H9 (cell line): ENCODE results near the gene RIT2. TPM values are rescaled to one million over a fixed set of nuclear protein-coding genes. Genes with fewer than 3 reads are reported as not detected.
A peak's percentile ranks its signal among the peaks of the same experiment; 100 is the strongest.
"Not testable (repeated sequence)": the region's sequence is repeated elsewhere in the genome, so short reads cannot be mapped to it uniquely, and the experiment has no call there.

Experiments used
- DNase-seq: peaks from one replicate; pipeline ENCODE4 v3.0.0-alpha.2; 2017
- H2AFZ ChIP-seq: one replicate; pipeline ENCODE4 v1.6.1; 2013; ENCODE audit warnings: mild to moderate bottlenecking, low read length, control low read depth, moderate library complexity
- H2AK5ac ChIP-seq: 2 replicates; pipeline ENCODE4 v1.6.1; 2013; ENCODE audit warnings: low read length, control low read depth, mixed read lengths; ENCODE audit not compliant: insufficient read length
- H2BK120ac ChIP-seq: one replicate; pipeline ENCODE4 v1.6.1; 2013; ENCODE audit warnings: low read depth, mild to moderate bottlenecking, low read length, control low read depth, inconsistent platforms; ENCODE audit not compliant: poor library complexity, severe bottlenecking
- H2BK12ac ChIP-seq: 2 replicates; pipeline ENCODE4 v1.6.1; 2013; ENCODE audit warnings: low read length, control low read depth, mixed read lengths, low read depth; ENCODE audit not compliant: insufficient read length
- H2BK15ac ChIP-seq: 2 replicates; pipeline ENCODE4 v1.6.1; 2013; ENCODE audit warnings: low read depth, low read length, control low read depth
- H2BK20ac ChIP-seq: one replicate; pipeline ENCODE4 v1.6.1; 2013; ENCODE audit warnings: low read depth, mild to moderate bottlenecking, low read length, control low read depth, inconsistent platforms; ENCODE audit not compliant: poor library complexity, severe bottlenecking
- H2BK5ac ChIP-seq: 2 replicates; pipeline ENCODE4 v1.6.1; 2013; ENCODE audit warnings: low read length, control low read depth, mixed read lengths; ENCODE audit not compliant: insufficient read length
- H3K14ac ChIP-seq: 2 replicates; pipeline ENCODE4 v1.6.1; 2013; ENCODE audit warnings: low read length, control low read depth; ENCODE audit not compliant: insufficient read depth
- H3K18ac ChIP-seq: 2 replicates; pipeline ENCODE4 v1.6.1; 2013; ENCODE audit warnings: low read depth, mild to moderate bottlenecking, mixed read lengths, low read length, control low read depth; ENCODE audit not compliant: insufficient read length
- H3K23ac ChIP-seq: 2 replicates; pipeline ENCODE4 v1.6.1; 2013; ENCODE audit warnings: low read length, control low read depth, mixed read lengths, low read depth; ENCODE audit not compliant: insufficient read length
- H3K23me2 ChIP-seq: 2 replicates; pipeline ENCODE4 v1.6.1; 2013; ENCODE audit warnings: low read depth, mild to moderate bottlenecking, mixed read lengths, low read length, control low read depth; ENCODE audit not compliant: insufficient read length, poor library complexity, severe bottlenecking
- H3K27ac ChIP-seq: 2 replicates; pipeline ENCODE4 v1.5.1; 2013; ENCODE audit warnings: low read length, control low read depth, mixed read lengths, low read depth; ENCODE audit not compliant: insufficient read length
- H3K27me3 ChIP-seq: 2 replicates; pipeline ENCODE4 v1.6.1; 2013; ENCODE audit warnings: low read length, control low read depth, inconsistent platforms; ENCODE audit not compliant: insufficient read depth
- H3K4ac ChIP-seq: 2 replicates; pipeline ENCODE4 v1.6.1; 2013; ENCODE audit warnings: low read depth, mild to moderate bottlenecking, control low read depth, inconsistent platforms, low read length, moderate library complexity
- H3K4me1 ChIP-seq: 2 replicates; pipeline ENCODE4 v1.6.1; 2013; ENCODE audit warnings: low read length, control low read depth, inconsistent platforms; ENCODE audit not compliant: insufficient read depth
- H3K4me2 ChIP-seq: 2 replicates; pipeline ENCODE4 v1.6.1; 2013; ENCODE audit warnings: low read length, control low read depth, mixed read lengths; ENCODE audit not compliant: insufficient read length, insufficient read depth
- H3K56ac ChIP-seq: 2 replicates; pipeline ENCODE4 v1.6.1; 2013; ENCODE audit warnings: low read depth, mild to moderate bottlenecking, mixed read lengths, low read length, control low read depth; ENCODE audit not compliant: insufficient read length
- H3K79me1 ChIP-seq: 2 replicates; pipeline ENCODE4 v1.6.1; 2013; ENCODE audit warnings: low read depth, mild to moderate bottlenecking, moderate library complexity, low read length, control low read depth, inconsistent platforms; ENCODE audit not compliant: insufficient read depth, poor library complexity, severe bottlenecking
- H3K79me2 ChIP-seq: 2 replicates; pipeline ENCODE4 v1.6.1; 2013; ENCODE audit warnings: low read length, control low read depth, inconsistent platforms; ENCODE audit not compliant: insufficient read depth
- H3K9ac ChIP-seq: 2 replicates; pipeline ENCODE4 v1.6.1; 2013; ENCODE audit warnings: low read length, control low read depth, mixed read lengths; ENCODE audit not compliant: insufficient read length; ENCODE audit errors: extremely low read depth
- H3K9me3 ChIP-seq: one replicate; pipeline ENCODE4 v1.6.1; 2013; ENCODE audit warnings: low read depth, low read length, inconsistent platforms; ENCODE audit not compliant: control insufficient read depth
- H3T11ph ChIP-seq: one replicate; pipeline ENCODE4 v1.6.1; 2013; ENCODE audit warnings: mild to moderate bottlenecking, low read length, control low read depth, inconsistent platforms
- H4K20me1 ChIP-seq: one replicate; pipeline ENCODE4 v1.6.1; 2013; ENCODE audit not compliant: control insufficient read depth, insufficient read length, insufficient read depth
- H4K5ac ChIP-seq: 2 replicates; pipeline ENCODE4 v1.6.1; 2013; ENCODE audit warnings: low read depth, mild to moderate bottlenecking, mixed read lengths, low read length, control low read depth; ENCODE audit not compliant: insufficient read length
- H4K8ac ChIP-seq: replicated peaks from 2 replicates; pipeline ENCODE4 v1.6.1; 2013; ENCODE audit warnings: low read length, control low read depth, mixed read lengths, low read depth; ENCODE audit not compliant: insufficient read length
- H4K91ac ChIP-seq: 2 replicates; pipeline ENCODE4 v1.6.1; 2013; ENCODE audit warnings: low read depth, mild to moderate bottlenecking, moderate library complexity, mixed read lengths, low read length, control low read depth; ENCODE audit not compliant: insufficient read length
- H3K27ac Mint-ChIP-seq, 3 experiments: 2 replicates in 2 of 3; 3 replicates in 1 of 3; pipeline ENCODE4 v1.8.0; 2020 to 2021; ENCODE audit warnings: mixed read lengths in 3 of 3, mild to moderate bottlenecking in 1 of 3, moderate library complexity in 1 of 3
- H3K27me3 Mint-ChIP-seq: 2 replicates; pipeline ENCODE4 v1.8.0; 2021; ENCODE audit warnings: low read depth, mild to moderate bottlenecking, moderate library complexity, mixed read lengths
- H3K36me3 Mint-ChIP-seq, 3 experiments: 2 replicates in 2 of 3; 3 replicates in 1 of 3; pipeline ENCODE4 v1.8.0; 2020 to 2021; ENCODE audit warnings: low read depth in 3 of 3, mixed read lengths in 3 of 3; ENCODE audit not compliant: insufficient read depth in 1 of 3
- H3K4me1 Mint-ChIP-seq, 2 experiments: 2 replicates each; pipeline ENCODE4 v1.8.0; 2020; ENCODE audit warnings: mixed read lengths in 2 of 2
- H3K4me3 Mint-ChIP-seq, 2 experiments: 2 replicates in 1 of 2; 3 replicates in 1 of 2; pipeline ENCODE4 v1.8.0; 2020 to 2021; ENCODE audit warnings: mild to moderate bottlenecking in 2 of 2, mixed read lengths in 2 of 2, moderate library complexity in 1 of 2
- H3K9me3 Mint-ChIP-seq, 2 experiments: 2 replicates in 1 of 2; 3 replicates in 1 of 2; pipeline ENCODE4 v1.8.0; 2020; ENCODE audit warnings: mild to moderate bottlenecking in 2 of 2, mixed read lengths in 2 of 2, moderate library complexity in 1 of 2
- WGBS: extraction: QIAGEN DNeasy Blood & Tissue Kit; methylation state at CpG from one replicate; pipeline ENCODE4 v1.1.7; 2013; ENCODE audit warnings: missing lambda C conversion rate, low lambda C conversion rate, mixed read lengths; ENCODE audit not compliant: insufficient read length; ENCODE audit errors: extremely low coverage; 5-methylcytosine and 5-hydroxymethylcytosine counted together
- total RNA-seq: library from RNA; stranded (reverse); gene quantifications from 2 replicates; pipeline ENCODE4 v1.2.1, GENCODE V29; 2021
- TF ChIP-seq, protein P1 (sequence below): fragments of 200-600 bp; sonication (generic); conservative IDR thresholded peaks from 3 replicates; pipeline ENCODE4 v1.8.0; 2021; ENCODE audit warnings: antibody characterized with exemption, mild to moderate bottlenecking

RIT2 gene
- total RNA-seq, 1 experiment from 2014 or later: 1.2 TPM

DNA sequence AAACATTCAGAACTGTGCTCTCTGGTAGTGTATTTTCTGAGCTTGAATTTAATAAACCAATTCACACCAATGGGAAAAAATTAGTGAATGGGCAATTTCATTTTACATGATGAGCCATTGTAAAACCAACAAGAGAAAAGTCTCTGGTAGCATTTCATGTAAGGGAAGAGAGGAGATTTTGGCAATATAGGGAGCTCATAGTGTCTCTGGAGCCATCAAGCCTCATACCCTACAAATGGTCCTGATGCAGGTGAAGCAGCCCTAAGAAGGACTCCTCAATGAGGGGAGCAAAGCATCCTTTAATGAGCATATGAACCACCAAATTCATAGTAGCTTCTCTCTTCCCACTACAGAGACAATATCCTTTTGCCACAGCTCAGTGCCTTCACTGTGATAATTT is 373.0 kb downstream of the RIT2 start:
- Histone ChIP-seq H4K8ac (no peak overlapping the region), H2BK15ac (no peak overlapping the region), H3K23ac (no peak overlapping the region), H2AK5ac (no peak overlapping the region), H2BK120ac (no peak overlapping the region), H3K14ac (no peak overlapping the region), H3K9ac (peak overlapping the region; percentile 32), H3K4ac (no peak overlapping the region), H4K5ac (no peak overlapping the region), H2BK5ac (peak overlapping the region; percentile 31), H2AFZ (no peak overlapping the region), H3K56ac (no peak overlapping the region), H3K23me2 (no peaks in the 10 kb centered on the region), H3K4me2 (peak overlapping the region; percentile 26), H4K91ac (no peak overlapping the region), H3K18ac (peak overlapping the region; percentile 40), H3K79me2 (no peaks in the 10 kb centered on the region), H2BK12ac (peak overlapping the region; percentile 76), H3K79me1 (no peaks in the 10 kb centered on the region), H3T11ph (peak overlapping the region; percentile 97), H3K9me3 (no peaks in the 10 kb centered on the region), H3K27me3 (no peaks in the 10 kb centered on the region), H2BK20ac (peak overlapping the region; percentile 75), H3K4me1 (peaks cover 5% of the 10 kb centered on the region; the same call in 1 of the 2 replicates), H3K27ac (peak overlapping the region; percentile 99), H4K20me1 (no peaks in the 10 kb centered on the region)
- Mint-ChIP-seq H3K27ac (no peak overlapping the region; a peak in 1 of 7 replicates), H3K9me3 (peaks cover 3 to 5% of the 10 kb centered on the region in 2 experiments; a peak in 4 of 5 replicates), H3K27me3 (no peaks in the 10 kb centered on the region), H3K36me3 (peaks cover 0 to 9% (median 4%) of the 10 kb centered on the region in 3 experiments; a peak in 5 of 7 replicates), H3K4me3 (peak overlapping the region in 1 of 2 experiments; percentile 41; a peak in 1 of 5 replicates), H3K4me1 (peaks cover 28 to 39% of the 10 kb centered on the region in 2 experiments)
- TF ChIP-seq, protein P1, sequence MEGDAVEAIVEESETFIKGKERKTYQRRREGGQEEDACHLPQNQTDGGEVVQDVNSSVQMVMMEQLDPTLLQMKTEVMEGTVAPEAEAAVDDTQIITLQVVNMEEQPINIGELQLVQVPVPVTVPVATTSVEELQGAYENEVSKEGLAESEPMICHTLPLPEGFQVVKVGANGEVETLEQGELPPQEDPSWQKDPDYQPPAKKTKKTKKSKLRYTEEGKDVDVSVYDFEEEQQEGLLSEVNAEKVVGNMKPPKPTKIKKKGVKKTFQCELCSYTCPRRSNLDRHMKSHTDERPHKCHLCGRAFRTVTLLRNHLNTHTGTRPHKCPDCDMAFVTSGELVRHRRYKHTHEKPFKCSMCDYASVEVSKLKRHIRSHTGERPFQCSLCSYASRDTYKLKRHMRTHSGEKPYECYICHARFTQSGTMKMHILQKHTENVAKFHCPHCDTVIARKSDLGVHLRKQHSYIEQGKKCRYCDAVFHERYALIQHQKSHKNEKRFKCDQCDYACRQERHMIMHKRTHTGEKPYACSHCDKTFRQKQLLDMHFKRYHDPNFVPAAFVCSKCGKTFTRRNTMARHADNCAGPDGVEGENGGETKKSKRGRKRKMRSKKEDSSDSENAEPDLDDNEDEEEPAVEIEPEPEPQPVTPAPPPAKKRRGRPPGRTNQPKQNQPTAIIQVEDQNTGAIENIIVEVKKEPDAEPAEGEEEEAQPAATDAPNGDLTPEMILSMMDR: no peak
- DNase-seq: no peak

DNA sequence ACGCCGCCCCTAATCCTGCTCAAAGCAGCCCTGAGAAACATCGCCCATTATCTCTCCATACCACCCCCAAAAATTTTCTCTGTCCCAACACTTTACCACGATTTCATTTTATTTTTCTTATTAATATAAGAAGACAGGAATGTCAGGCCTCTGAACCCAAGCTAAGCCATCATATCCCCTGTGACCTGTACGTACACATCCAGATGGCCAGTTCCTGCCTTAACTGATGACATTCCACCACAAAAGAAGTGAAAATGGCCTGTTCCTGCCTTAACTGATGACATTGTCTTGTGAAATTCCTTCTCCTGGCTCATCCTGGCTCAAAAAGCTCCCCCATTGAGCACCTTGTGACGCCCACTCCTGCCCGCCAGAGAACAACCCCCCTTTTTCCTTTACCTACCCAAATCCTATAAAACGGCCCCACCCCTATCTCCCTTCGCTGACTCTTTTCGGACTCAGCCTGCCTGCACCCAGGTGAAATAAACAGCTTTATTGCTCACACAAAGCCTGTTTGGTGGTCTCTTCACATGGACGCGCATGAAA is 373.6 kb downstream of the RIT2 start:
- not testable (repeated sequence) for H3T11ph ChIP-seq, H3K23ac ChIP-seq, H3K4me1 ChIP-seq, H4K91ac ChIP-seq, H3K27ac Mint-ChIP-seq, H4K5ac ChIP-seq, DNase-seq, H3K4me3 Mint-ChIP-seq, H3K23me2 ChIP-seq, H4K8ac ChIP-seq, H3K9ac ChIP-seq, H3K9me3 ChIP-seq, H3K27me3 ChIP-seq, H2BK15ac ChIP-seq, H3K4me2 ChIP-seq, H3K79me2 ChIP-seq, H3K79me1 ChIP-seq, H3K4ac ChIP-seq, H2BK12ac ChIP-seq, H4K20me1 ChIP-seq, H3K36me3 Mint-ChIP-seq, H3K27me3 Mint-ChIP-seq, H3K9me3 Mint-ChIP-seq, H2BK120ac ChIP-seq, H2AK5ac ChIP-seq, H3K14ac ChIP-seq, H2AFZ ChIP-seq, H2BK20ac ChIP-seq, H2BK5ac ChIP-seq, H3K56ac ChIP-seq, H3K18ac ChIP-seq
- WGBS: no CpG with 5 or more reads among the region's 12 CpGs
- peaks cover 33 to 34% of the 10 kb centered on the region in 2 experiments for H3K4me1 Mint-ChIP-seq
- H3K27ac ChIP-seq: peak overlapping the region; percentile 99
